Left renal cortex interstitium (tissue), 4 donors: ENCODE data around the gene ROR1. TPM values are rescaled to one million over a fixed set of nuclear protein-coding genes. Genes with fewer than 3 reads are reported as not detected.

Source experiments
- DNase-seq, 4 donors: peaks; one replicate each; pipeline ENCODE4 v3.0.0-alpha.2; 2013; ENCODE audit warnings: low read depth in 4 of 4, low spot score in 2 of 4, missing footprints in 1 of 4
- polyA plus RNA-seq, 4 donors: library from polyadenylated mRNA; unstranded; fragments of 120-200 nt; gene quantifications; one replicate each; pipeline ENCODE4 v1.2.1, GENCODE V29; 2013; ENCODE audit not compliant: insufficient read length in 4 of 4

The ROR1 gene
- polyA plus RNA-seq, 4 donors = 29.2 to 38.1 (median 33.3) TPM

DNA sequence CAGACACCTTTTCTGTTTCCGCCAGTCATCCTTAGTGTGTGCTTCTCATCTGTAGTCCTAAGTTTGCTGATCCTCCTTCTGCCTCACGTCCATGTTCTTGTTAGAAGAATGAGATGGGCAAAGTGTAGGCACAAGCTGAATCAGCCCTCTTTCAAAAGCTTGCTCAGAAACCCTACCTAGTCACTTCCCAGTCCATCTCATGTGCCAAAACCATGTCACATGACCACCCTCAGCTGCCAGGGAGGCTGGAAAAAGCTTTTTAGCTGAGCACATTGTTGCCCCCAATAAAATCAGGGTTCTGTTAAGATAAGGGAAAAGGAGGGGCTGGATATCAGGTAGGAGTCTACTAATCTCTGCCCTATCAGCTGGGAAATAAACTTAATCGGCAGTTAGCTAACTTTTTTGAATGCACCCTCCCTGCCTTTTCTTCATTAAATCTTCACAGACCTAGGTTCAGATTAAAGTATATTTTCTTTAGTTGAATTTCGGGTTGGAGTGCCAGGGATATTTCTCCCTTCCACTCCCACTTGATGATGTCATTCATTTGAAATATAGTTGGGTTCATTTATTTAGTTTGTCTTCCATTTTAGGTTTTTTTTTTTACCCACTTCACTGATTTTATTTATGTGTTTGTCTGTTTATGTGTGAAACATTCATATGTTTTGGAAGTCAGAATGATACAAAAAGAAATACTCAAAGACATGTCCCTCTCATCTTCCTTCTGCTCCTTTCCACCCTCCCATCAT lies 129.2 kb downstream of the ROR1 start:
- no peak for DNase-seq

DNA sequence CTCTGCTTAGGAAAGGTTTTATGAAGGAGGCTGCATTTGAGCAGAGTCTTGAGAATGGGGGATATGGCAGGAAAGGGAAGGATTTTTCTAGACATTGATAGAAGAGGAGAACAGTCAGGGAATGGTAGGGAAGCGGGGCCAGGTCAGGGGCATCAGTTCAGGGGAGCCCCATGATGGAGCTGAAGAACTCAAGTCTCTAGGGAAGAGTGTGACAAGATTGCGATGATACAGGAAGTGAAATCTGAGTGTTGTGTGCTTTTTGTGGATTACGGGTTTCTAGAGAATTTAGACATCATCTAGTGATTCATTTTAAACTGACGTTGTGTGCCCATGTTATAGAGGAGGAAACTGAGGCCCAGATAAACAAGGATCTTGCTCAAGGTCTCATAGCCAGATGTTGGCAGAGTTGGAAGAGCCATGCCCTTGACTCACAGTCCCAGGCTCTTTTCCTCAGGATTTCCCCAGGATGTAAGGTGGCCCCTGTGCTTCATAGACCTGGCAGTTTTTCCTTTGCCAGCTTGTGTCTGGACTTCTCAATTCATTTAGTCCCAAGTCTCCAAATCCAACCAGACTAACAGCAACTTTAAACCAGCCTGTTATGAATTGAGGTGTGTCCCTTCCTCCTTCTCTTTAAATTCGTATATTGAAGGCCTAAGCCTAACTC lies 130.3 kb downstream of the ROR1 start:
- no peak for DNase-seq

DNA sequence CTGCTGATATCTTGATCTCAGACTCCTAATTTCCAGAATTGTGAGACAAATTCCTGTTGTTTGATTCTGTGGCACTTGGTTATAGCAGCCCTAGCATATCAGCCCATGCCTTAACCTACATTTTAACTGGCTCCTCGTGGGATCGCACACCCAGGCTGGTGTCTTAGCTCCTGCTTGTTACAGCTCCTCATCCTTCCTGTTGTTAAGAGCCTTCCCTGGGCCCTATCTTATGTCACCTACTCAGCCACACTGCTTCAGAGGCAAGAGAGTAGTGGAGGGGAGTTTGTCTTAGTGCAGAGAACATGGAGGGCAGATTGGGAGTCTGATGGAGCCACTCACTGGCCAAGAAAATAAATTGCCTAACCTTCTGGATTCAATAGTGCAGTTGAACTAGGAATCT lies 131.0 kb downstream of the ROR1 start:
- no peak for DNase-seq

GRCh38 chr1:63906047-63906704 lies 132.4 kb downstream of the ROR1 start:
- no peak for DNase-seq

- no peak for DNase-seq
Measured at GRCh38 chr1:63907051-63907450, 133.2 kb downstream of the ROR1 start.

GRCh38 chr1:63908016-63908415 lies 134.2 kb downstream of the ROR1 start:
- no peak for DNase-seq

- DNase-seq = no peak
Measured at GRCh38 chr1:63909526-63909925, 135.7 kb downstream of the ROR1 start.

GRCh38 chr1:63911049-63911448 lies 137.2 kb downstream of the ROR1 start:
- DNase-seq = no peak

- DNase-seq = no peak
Measured at GRCh38 chr1:63912643-63913042, 138.8 kb downstream of the ROR1 start.

- DNase-seq = no peak
Measured at GRCh38 chr1:63913533-63913932, 139.7 kb downstream of the ROR1 start.

GRCh38 chr1:63914241-63914640 lies 140.4 kb downstream of the ROR1 start:
- DNase-seq = no peak

- no peak for DNase-seq
Measured at GRCh38 chr1:63914706-63915105, 140.9 kb downstream of the ROR1 start.

GRCh38 chr1:63915121-63915520 lies 141.3 kb downstream of the ROR1 start:
- no peak for DNase-seq

- no peak for DNase-seq
Measured at GRCh38 chr1:63916485-63917360, 142.9 kb downstream of the ROR1 start.

DNA sequence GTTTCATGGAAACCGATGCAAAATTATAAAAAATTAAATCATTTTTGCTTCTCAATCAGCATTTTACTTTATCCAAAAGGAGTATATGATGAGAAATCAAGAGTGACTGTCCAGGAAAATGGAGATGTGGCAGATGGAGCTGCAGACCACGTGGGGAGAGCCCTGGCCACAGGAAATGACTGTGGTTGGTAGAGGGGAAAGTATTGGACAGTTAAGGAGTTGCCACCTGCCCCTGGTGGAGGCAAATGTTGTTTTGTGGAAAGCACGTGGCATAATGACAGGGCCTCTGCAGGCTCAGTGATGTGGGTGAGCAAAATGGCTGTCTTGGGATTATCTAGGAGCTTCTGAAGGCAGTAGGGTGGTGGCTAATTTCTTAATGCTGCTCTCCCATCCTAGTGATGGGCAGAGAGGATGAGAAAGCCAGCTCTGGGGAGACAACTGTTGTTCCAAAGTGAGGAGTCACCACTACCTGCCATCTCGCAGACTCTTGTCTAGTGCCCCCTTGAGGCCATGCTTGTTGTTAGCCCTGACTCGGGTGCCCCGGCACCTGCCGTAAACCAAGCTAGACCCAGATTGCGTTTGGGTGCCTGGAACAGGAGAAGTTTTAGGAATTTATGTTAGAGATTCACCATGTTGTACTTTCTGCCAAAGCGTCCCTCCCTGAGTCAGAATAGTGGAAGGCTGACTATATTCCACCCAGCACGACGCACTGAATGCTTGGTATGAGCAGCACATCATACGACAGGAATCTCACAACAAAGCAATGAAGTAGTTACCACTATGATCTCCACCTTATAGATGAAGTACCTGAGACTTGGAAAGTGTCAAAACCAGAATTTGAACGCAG lies 144.0 kb downstream of the ROR1 start:
- no peak for DNase-seq

DNA sequence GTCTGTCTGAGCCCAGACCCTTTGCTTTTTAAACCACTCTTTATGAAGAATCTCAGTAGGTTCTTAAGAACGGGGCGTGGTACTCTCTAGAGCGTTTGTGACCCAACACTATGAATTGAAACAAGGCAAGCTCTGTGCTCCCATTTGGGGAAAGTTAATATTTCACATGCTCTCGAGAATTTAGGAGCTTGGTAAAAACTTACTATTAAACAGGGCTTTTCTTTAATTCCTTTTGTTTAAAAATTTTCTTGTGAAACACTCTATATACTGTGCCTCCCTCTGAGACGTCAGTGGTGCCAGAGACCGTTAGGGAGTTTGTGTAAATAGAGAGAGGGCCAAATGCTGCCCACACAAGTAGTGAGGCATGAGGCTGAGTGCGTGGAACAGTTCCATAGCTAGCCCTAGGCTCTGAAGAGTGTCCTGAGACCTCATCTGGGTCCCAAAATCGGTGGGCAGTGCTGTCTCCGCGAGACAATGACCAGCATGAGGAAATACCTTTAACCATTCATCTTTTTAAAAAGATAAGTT lies 144.7 kb downstream of the ROR1 start:
- no peak for DNase-seq

GRCh38 chr1:63920154-63921117 lies 146.6 kb downstream of the ROR1 start:
- no peak for DNase-seq

- no peak for DNase-seq
Measured at GRCh38 chr1:63921359-63921758, 147.5 kb downstream of the ROR1 start.

GRCh38 chr1:63921802-63922201 lies 148.0 kb downstream of the ROR1 start:
- no peak for DNase-seq
